Colonic mucosa (tissue), 4 donors: Measurements from ENCODE around the gene SND1. TPM values are rescaled to one million over a fixed set of nuclear protein-coding genes. Genes with fewer than 3 reads are reported as not detected.

Experiments
- DNase-seq: peaks from one replicate; pipeline ENCODE4 v3.0.0-alpha.2; 2020
- H3K27ac ChIP-seq: fragments of 200-600 bp; one replicate; pipeline ENCODE4 v1.8.0; 2021
- H3K27me3 ChIP-seq: fragments of 200-600 bp; one replicate; pipeline ENCODE4 v1.8.0; 2021
- H3K36me3 ChIP-seq: fragments of 200-600 bp; one replicate; pipeline ENCODE4 v1.8.0; 2021
- H3K4me1 ChIP-seq: fragments of 200-600 bp; one replicate; pipeline ENCODE4 v1.8.0; 2021; ENCODE audit warnings: mild to moderate bottlenecking
- H3K4me3 ChIP-seq: fragments of 200-600 bp; one replicate; pipeline ENCODE4 v1.8.0; 2021
- H3K9ac ChIP-seq, 2 donors: one replicate each; pipeline ENCODE4 v1.7.0; 2013; ENCODE audit warnings: control low read depth in 2 of 2, low read depth in 2 of 2, low read length in 2 of 2
- H3K9me3 ChIP-seq: fragments of 200-600 bp; one replicate; pipeline ENCODE4 v1.8.0; 2021
- intact Hi-C: fragments of 100-400 bp; cut with DNase I; formaldehyde crosslinking; loops from one replicate; pipeline ENCODE4 v1.14.1; 2022
- total RNA-seq, 2 donors: library from RNA; stranded (reverse); fragmentation: NEBNext Ultra II Directional in 1 of 2; extraction: Animal tissue kit (Norgen Biotek cat#: 25700) in 1 of 2; gene quantifications; one replicate each; pipeline ENCODE4 v1.2.1, GENCODE V29; 2021
- TF ChIP-seq, protein P1 (sequence below): fragments of 200-600 bp; IDR thresholded peaks from one replicate; pipeline ENCODE4 v1.8.0; 2022; ENCODE audit warnings: antibody characterized with exemption, mild to moderate bottlenecking
- donor health status: healthy.
- donor health status: DM: no; HTN: no; CAD: no.
- donor health status: DM: no; HTN: no; CAD: no.

SND1 gene
- total RNA-seq, 2 donors from 2014 or later: 134 to 163 TPM

DNA sequence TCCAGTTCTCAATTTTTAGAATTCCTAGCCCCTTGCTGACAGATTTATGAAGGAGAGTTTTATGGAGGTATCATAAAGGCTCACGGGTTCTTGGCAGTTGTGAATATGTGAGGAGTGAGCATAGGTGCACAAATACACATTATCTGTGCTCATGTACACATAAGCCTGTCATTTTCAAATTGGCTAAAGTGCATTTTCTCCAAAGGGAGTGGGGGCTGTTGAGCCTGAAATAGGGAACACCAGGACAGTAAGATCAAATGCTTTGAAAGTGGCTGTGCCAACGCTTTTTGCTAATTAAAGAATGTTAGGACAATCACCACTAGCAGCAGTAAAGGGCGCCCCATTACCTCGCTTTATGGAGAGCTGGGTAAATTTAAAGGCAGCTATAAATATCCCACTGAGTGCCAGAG, 387.6 kb downstream of the SND1 start:
- Histone ChIP-seq H3K27me3 (no peaks in the 10 kb centered on the region), H3K9me3 (no peaks in the 10 kb centered on the region), H3K36me3 (no peaks in the 10 kb centered on the region), H3K4me1 (peaks cover 8% of the 10 kb centered on the region), H3K4me3 (no peak overlapping the region), H3K27ac (no peak overlapping the region), H3K9ac (no peak overlapping the region)
- peak; percentile 37 for DNase-seq
- TF ChIP-seq, protein P1, sequence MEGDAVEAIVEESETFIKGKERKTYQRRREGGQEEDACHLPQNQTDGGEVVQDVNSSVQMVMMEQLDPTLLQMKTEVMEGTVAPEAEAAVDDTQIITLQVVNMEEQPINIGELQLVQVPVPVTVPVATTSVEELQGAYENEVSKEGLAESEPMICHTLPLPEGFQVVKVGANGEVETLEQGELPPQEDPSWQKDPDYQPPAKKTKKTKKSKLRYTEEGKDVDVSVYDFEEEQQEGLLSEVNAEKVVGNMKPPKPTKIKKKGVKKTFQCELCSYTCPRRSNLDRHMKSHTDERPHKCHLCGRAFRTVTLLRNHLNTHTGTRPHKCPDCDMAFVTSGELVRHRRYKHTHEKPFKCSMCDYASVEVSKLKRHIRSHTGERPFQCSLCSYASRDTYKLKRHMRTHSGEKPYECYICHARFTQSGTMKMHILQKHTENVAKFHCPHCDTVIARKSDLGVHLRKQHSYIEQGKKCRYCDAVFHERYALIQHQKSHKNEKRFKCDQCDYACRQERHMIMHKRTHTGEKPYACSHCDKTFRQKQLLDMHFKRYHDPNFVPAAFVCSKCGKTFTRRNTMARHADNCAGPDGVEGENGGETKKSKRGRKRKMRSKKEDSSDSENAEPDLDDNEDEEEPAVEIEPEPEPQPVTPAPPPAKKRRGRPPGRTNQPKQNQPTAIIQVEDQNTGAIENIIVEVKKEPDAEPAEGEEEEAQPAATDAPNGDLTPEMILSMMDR: no peak
- intact Hi-C loops: loop anchor here (10.0 kb wide), 1 partner anchor 165 kb away; no protein-coding TSS in a partner anchor

GRCh38 chr7:128040205-128040604, 388.2 kb downstream of the SND1 start:
- Histone ChIP-seq H3K9ac (no peak overlapping the region), H3K27ac (no peak overlapping the region), H3K36me3 (no peaks in the 10 kb centered on the region), H3K27me3 (no peaks in the 10 kb centered on the region), H3K4me1 (peaks cover 8% of the 10 kb centered on the region), H3K9me3 (no peaks in the 10 kb centered on the region), H3K4me3 (no peak overlapping the region)
- intact Hi-C loops: no loop called here
- DNase-seq: no peak
- TF ChIP-seq, protein P1: no peak

DNA sequence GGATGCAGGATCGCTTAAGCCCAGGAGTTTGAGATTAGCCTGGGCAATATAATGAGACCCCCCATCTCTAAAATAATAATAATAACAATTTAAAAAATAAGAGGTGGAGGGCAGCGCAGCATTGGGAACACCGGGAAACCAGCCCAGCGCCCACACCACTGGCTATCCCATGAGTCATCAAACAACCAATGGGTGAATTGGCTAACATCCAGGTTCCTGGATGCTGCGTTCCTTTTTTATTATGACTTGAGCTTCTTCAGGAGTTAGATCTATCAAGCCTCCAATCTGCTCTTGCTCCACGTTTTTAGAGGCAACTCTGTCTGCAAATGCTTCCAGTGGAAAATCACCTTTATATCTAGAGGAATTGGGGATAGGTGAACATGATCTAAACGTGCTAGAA, 389.2 kb downstream of the SND1 start:
- Histone ChIP-seq H3K27me3 (no peaks in the 10 kb centered on the region), H3K4me3 (no peak overlapping the region), H3K27ac (no peak overlapping the region), H3K36me3 (no peaks in the 10 kb centered on the region), H3K9me3 (no peaks in the 10 kb centered on the region), H3K9ac (no peak overlapping the region), H3K4me1 (peaks cover 8% of the 10 kb centered on the region)
- no peak for DNase-seq
- intact Hi-C loops: no loop called here
- TF ChIP-seq, protein P1: no peak

DNA sequence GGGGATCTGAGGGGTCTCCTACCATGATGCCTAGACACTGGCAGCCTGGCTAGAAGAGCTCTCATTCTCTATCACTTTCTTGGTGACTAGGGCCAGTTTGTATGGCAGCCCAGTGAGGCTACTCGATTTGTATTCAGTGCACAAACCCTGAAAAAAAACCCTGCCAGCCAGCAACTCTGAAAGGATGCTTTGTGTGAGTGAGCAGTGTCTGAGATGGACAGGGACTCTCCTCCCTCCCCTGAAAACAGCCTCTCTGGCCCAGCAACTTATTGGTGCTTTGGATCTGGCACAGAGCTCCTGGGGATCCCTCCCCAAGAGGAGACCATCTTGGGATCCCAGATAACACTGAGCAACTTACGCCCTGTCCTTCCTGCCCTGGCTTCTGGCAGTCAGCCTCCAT, 390.0 kb downstream of the SND1 start:
- no peak for DNase-seq
- Histone ChIP-seq H3K27me3 (no peaks in the 10 kb centered on the region), H3K9ac (no peak overlapping the region), H3K36me3 (no peaks in the 10 kb centered on the region), H3K9me3 (no peaks in the 10 kb centered on the region), H3K27ac (no peak overlapping the region), H3K4me3 (no peak overlapping the region), H3K4me1 (peaks cover 8% of the 10 kb centered on the region)
- TF ChIP-seq, protein P1: no peak
- intact Hi-C loops: no loop called here

- Histone ChIP-seq H3K9ac (no peak overlapping the region), H3K4me1 (peaks cover 8% of the 10 kb centered on the region), H3K4me3 (no peak overlapping the region), H3K27me3 (no peaks in the 10 kb centered on the region), H3K27ac (no peak overlapping the region), H3K9me3 (no peaks in the 10 kb centered on the region), H3K36me3 (no peaks in the 10 kb centered on the region)
- no peak for DNase-seq
- TF ChIP-seq, protein P1: no peak
- intact Hi-C loops: no loop called here
Observed at GRCh38 chr7:128044064-128044463, 392.1 kb downstream of the SND1 start.

DNA sequence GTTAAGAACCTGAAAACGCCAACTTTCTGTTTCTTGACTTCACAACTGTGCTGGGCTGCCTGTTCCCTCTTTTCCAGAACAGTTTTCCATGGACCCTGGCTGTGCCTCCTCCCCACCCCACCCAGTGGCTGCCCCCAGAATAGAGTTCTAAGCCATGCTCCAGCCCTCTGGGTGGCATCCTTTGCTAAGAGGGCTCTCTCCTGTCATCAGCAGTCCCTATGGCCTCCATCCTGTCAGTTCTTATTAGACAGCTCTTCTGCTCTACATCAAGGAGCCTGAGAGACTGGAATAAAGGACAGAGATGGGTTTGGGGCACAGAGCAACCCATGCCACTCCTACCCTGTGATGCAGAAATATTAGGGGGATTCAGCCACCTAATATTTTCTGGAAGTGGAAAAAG, 393.2 kb downstream of the SND1 start:
- no peaks in the 10 kb centered on the region for H3K4me1 ChIP-seq
- H3K9ac ChIP-seq: no peak overlapping the region
- no peaks in the 10 kb centered on the region for H3K27me3 ChIP-seq
- DNase-seq: no peak
- TF ChIP-seq, protein P1: no peak
- no peaks in the 10 kb centered on the region for H3K36me3 ChIP-seq
- no peaks in the 10 kb centered on the region for H3K9me3 ChIP-seq
- intact Hi-C loops: no loop called here
- no peak overlapping the region for H3K27ac ChIP-seq
- H3K4me3 ChIP-seq: no peak overlapping the region
